GM19467 (cell line): Measurements from ENCODE around the gene C3AR1.
"Not testable (repeated sequence)": the region's sequence is repeated elsewhere in the genome, so short reads cannot be mapped to it uniquely, and the experiment has no call there.

ENCODE experiments used
- ATAC-seq: cut with Tn5 transposase; IDR thresholded peaks from one replicate; pipeline ENCODE4 v1.9.1; 2021; ENCODE audit warnings: mild to moderate bottlenecking, moderate library complexity; ENCODE audit not compliant: unreplicated experiment

The C3AR1 gene

DNA sequence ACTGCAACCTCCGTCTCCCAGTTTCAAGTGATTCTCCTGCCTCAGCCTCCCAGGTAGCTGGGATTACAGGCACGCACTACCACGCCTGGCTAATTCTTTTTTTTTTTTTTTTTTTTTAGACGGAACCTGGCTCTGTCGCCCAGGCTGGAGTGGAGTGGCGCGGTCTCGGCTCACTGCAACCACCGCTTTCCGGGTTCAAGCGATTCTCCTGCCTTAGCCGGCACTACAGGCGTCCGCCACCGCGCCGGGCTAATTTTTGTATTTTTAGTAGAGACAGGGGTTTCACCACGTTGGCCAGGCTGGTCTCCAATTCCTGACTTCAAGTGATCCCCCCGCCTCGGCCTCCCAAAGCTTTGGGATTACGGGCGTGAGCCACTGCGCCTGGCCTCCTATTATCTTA is 35.1 kb downstream of the C3AR1 start:
- not testable (repeated sequence) for ATAC-seq

DNA sequence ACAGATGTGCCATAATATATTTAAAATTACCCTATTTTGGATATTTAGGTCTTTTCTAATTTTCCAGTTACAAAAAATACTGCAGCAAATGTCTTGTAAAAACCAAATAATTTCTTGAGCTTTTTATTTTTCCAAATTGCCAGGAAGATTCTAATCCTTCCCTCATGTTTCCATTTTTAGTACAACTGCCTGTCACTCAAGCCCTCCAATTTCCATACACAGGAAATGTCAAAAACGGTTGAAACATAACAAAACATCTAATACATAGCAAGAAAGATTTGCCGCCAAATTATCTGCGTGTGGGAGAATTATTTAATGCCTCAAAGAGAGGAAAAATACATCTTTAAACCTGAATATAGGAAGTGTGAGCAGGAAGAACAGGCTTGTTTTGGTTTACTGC is 36.0 kb downstream of the C3AR1 start:
- ATAC-seq, result no peak

DNA sequence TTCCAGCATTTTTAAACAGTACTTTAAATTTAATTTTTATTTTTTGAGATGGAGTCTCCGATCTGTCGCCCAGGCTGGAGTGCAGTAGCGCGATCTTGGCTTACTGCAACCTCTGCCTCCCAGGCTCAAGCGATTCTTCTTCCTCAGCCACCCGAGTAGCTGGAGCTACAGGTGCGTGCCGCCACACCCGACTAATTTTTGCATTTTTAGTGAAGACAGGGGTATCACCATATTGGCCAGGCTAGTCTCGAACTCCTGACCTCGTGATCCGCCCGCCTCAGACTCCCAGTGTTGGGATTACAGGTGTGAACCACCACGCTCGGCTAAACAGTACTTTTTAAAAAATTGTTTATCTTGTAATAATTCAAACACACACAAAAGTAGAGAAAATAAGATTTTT is 37.9 kb downstream of the C3AR1 start:
- no peak for ATAC-seq

DNA sequence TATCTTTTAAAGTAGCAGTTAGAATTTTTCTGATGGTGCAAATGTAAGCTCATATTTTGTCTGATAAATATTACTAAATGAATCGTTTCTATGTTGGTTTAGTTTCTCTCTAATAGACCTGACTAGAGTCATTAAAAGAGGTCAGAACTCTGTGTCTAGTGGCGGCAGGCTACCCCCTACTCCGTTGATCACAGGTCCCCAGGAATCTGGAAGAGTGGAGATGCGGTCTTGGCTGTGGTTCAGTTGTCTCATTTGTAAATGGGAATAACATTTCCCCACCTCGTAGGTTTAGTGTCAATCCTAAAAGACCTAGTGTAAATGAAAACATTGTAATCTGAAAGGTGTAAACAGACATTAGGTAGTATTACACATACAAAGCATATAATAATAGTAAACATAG is 38.3 kb downstream of the C3AR1 start:
- no peak for ATAC-seq

DNA sequence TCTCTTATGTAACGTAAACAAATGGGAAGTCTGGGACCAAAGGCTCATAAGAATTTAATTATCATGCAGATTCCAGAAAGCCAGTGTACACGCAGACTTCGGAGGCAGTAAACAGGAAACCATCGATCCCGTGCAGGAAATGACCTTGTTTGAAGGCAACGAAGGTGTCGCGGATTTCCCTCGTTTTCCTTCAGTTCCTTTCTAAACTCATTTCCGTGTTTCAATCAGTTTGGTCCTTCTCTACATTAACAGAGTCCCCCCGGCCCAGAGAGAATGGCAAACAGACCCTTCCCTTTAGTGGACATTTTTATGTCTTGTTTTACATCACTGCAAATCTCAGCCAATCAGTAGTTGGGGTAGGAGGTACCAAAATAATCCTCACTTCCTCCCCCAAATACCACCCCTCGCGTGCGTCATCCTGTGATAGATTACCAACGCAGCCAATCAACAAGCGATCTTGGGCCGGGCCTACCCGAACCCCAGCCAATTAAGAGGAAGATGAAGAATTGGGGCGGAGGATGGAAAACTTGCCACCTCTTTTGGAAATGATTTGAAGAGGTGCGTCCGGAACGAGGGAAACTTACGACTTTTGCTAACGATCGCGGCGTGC is 39.8 kb downstream of the C3AR1 start:
- ATAC-seq, result peak; percentile 94

DNA sequence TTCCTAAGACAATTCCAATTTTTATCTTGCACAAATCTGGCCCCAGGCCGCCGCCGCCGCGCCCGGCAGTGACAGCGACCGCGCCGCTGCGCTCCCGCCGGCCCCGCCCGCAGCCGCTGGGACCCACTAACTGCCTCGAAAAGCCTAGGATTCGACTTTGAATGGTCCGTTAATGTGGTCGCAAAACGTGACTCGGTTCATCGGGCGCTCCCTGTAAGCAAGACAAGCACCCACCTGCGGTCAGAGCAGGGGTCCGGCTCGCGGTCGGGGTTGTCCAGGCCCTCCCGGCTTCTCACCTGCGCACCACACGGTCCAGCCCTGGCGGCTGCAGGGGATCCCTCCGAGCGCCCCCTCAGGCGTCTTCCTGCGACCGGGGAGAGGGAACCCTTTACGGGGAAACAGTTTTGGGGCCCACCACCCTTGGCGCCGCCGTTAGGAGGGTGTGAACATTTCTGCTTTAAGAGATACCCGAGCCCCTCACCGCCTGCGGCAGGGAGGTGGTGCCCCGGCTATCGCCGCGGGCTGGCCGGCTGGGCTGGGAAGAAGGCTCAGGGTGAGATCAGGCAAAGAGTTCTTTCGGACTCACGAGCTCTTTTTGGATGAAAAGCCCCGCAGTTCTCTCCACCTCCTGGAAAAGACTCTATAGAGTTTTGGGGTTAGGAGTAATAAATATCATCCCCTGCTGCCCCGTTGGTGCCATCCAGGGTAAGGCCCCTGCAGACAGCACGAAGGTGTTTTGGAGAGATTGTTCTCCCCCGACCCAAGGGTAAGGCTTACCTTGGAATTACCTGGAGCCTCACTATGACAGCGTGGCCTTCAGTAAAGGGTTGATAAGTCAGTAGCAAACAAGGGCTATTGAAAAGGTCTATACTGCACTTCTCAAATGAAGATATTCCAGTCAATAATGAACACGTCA is 47.2 kb downstream of the C3AR1 start:
- ATAC-seq, result no peak

DNA sequence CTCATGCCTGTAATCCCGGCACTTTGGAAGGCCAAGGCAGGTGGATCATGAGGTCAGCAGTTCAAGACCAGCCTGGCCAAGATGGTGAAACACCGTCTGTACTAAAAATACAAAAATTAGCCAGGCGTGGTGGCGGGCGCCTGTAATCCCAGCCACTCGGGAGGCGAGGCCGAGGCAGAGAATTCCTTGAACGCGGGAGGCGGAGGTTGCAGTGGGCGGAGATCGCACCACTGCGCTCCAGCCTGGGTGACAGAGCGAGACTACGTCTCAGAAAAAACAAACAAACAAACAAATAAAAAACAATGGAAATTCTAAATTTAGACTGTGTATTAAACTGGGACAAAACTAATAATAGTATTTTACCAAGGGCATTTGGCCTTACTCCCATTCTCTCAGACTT is 47.9 kb downstream of the C3AR1 start:
- not testable (repeated sequence) for ATAC-seq

DNA sequence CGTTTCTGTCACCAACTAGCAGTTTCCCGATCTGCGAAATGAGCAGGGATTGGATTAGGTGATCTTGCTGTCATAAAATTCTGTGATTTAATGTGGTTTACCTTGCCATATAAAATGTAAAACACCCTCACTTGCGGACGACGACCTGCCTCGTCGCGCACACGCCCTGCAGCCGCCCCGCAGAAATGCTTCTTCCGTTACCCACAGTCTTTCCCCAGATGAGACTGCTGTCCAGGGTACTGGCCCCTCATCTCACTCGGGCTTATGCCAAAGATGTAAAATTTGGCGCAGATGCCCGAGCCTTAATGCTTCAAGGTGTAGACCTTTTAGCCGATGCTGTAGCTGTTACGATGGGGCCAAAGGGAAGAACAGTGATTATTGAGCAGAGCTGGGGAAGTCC is 51.3 kb downstream of the C3AR1 start:
- no peak for ATAC-seq

DNA sequence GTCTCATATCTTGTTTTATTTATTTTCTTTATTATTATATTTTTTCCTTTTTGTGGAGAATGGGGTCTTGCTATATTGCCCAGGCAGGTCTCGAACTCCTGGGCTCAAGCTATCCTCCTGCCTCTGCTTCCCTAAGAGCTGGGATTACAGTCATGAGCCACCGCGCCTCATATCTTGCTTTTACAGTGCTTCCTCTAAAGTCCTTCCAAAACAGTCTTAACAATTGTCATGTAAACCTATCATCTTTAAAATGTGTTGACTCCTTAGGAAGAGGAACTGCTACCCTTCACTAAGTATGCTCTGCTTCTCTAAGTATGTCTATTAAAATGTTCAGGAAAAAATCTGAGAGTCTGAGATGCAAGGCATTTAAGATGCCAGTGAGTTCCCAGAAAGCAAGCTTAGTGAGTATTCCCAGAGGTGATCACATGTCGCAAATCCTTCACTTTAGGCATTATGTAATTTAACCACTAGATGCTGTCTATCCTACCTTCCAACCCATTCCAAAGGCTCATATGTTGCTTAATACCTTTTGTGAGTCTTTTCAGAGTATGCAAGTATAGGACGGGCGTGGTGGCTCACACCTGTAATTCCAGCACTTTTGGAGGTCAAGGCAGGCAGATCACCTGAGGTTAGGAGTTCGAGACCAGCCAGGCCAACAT is 53.4 kb downstream of the C3AR1 start:
- no peak for ATAC-seq

DNA sequence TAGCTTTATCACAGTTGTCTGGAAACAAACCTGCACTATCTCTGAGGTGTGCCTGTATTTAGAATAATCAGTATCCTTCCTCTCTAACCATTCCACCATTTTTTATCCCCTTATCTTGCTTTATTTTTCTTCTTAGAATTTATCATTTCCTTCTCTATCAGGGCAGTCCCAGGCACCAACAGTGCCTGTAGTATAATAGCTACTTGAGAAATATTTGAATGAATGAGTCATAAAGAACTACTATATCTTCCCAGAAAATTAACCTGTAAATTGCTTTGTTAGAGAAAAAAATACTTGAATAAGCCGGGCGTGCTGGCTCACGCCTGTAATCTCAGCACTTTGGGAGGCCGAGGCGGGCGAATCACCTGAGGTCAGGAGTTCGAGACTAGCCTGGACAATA is 54.8 kb downstream of the C3AR1 start:
- no peak for ATAC-seq
